Measurements from ENCODE around the gene FAM131A.

Gene FAM131A

GRCh38 chr3:184357248-184358123, 20.1 kb downstream of the FAM131A start:
- Histone ChIP-seq H3K36me3 (ENCODE audit: low read length) (no peaks in the 10 kb centered on the region), H3K9me2 (replicated peaks; ENCODE audit: insufficient read depth, low read length) (no peaks in the 10 kb centered on the region), H3F3A (ENCODE audit: insufficient read depth) (no peaks in the 10 kb centered on the region), H3K9ac (ENCODE audit: low read length) (no peak overlapping the region), H2AFZ (ENCODE audit: low read depth, low read length, severe bottlenecking) (no peak overlapping the region), H4K20me1 (ENCODE audit: low read depth, low read length) (no peaks in the 10 kb centered on the region), H3K4me3 (ENCODE audit: insufficient read depth, low read length, poor library complexity, severe bottlenecking) (no peak overlapping the region), H3K79me2 (ENCODE audit: insufficient read depth, low read length) (no peaks in the 10 kb centered on the region; the same call in 1 of the 2 replicates), H3K27me3 (ENCODE audit: low read length) (no peaks in the 10 kb centered on the region), H3K9me3 (ENCODE audit: insufficient read depth, low read length) (no peaks in the 10 kb centered on the region), H3K4me2 (ENCODE audit: low read depth, low read length, poor library complexity, severe bottlenecking) (no peak overlapping the region), H3K27ac (ENCODE audit: low read depth, low read length) (no peak overlapping the region)
- TF ChIP-seq, protein P1, sequence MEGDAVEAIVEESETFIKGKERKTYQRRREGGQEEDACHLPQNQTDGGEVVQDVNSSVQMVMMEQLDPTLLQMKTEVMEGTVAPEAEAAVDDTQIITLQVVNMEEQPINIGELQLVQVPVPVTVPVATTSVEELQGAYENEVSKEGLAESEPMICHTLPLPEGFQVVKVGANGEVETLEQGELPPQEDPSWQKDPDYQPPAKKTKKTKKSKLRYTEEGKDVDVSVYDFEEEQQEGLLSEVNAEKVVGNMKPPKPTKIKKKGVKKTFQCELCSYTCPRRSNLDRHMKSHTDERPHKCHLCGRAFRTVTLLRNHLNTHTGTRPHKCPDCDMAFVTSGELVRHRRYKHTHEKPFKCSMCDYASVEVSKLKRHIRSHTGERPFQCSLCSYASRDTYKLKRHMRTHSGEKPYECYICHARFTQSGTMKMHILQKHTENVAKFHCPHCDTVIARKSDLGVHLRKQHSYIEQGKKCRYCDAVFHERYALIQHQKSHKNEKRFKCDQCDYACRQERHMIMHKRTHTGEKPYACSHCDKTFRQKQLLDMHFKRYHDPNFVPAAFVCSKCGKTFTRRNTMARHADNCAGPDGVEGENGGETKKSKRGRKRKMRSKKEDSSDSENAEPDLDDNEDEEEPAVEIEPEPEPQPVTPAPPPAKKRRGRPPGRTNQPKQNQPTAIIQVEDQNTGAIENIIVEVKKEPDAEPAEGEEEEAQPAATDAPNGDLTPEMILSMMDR (IDR thresholded peaks at IDR 0.05; ENCODE audit: insufficient read depth, low read length, poor library complexity, severe bottlenecking): no peak
- TF ChIP-seq EZH2phosphoT487 (conservative IDR thresholded peaks at IDR 0.05; ENCODE audit: low read length): no peak

- Histone ChIP-seq H3K4me2 (ENCODE audit: low read depth, low read length, poor library complexity, severe bottlenecking) (no peak overlapping the region), H3K79me2 (ENCODE audit: insufficient read depth, low read length) (no peaks in the 10 kb centered on the region; the same call in 1 of the 2 replicates), H3F3A (ENCODE audit: insufficient read depth) (no peaks in the 10 kb centered on the region), H3K27ac (ENCODE audit: low read depth, low read length) (no peak overlapping the region), H3K9ac (ENCODE audit: low read length) (no peak overlapping the region), H3K9me3 (ENCODE audit: insufficient read depth, low read length) (no peaks in the 10 kb centered on the region), H3K9me2 (replicated peaks; ENCODE audit: insufficient read depth, low read length) (no peaks in the 10 kb centered on the region), H3K36me3 (ENCODE audit: low read length) (no peaks in the 10 kb centered on the region), H4K20me1 (ENCODE audit: low read depth, low read length) (no peaks in the 10 kb centered on the region), H2AFZ (ENCODE audit: low read depth, low read length, severe bottlenecking) (no peak overlapping the region), H3K4me3 (ENCODE audit: insufficient read depth, low read length, poor library complexity, severe bottlenecking) (no peak overlapping the region), H3K27me3 (ENCODE audit: low read length) (no peaks in the 10 kb centered on the region)
- TF ChIP-seq EZH2phosphoT487 (conservative IDR thresholded peaks at IDR 0.05; ENCODE audit: low read length): no peak
- TF ChIP-seq, protein P1 (IDR thresholded peaks at IDR 0.05; ENCODE audit: insufficient read depth, low read length, poor library complexity, severe bottlenecking): no peak
These were observed 20.8 kb downstream of the FAM131A start for GRCh38 chr3:184358124-184358767.

DNA sequence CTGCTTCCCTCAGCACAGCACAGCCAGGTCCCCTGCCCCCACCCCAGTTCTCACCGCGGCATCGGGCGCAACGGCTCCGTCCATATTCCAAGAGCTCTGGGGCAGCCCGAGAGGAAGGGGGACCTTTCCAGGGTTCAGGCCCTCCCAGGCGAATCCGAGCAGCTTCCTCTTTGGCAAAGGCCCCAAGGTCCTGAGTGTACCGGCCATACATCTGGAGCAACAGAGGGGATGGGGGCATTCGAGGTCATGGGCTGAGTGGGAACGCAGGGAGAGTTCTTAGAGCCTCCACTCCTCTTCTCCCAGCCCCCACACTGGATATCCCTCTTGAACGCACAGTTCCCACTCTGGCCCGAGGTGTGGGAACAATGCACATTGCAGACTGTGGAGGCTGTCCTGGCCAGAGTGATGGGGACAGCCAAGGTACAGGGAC, 21.5 kb downstream of the FAM131A start:
- Histone ChIP-seq H3K27me3 (ENCODE audit: low read length) (no peaks in the 10 kb centered on the region), H3K4me3 (ENCODE audit: insufficient read depth, low read length, poor library complexity, severe bottlenecking) (no peak overlapping the region), H3K9ac (ENCODE audit: low read length) (no peak overlapping the region), H3K4me2 (ENCODE audit: low read depth, low read length, poor library complexity, severe bottlenecking) (no peak overlapping the region), H3K79me2 (ENCODE audit: insufficient read depth, low read length) (peaks cover 6% of the 10 kb centered on the region), H3K9me3 (ENCODE audit: insufficient read depth, low read length) (no peaks in the 10 kb centered on the region), H3K9me2 (replicated peaks; ENCODE audit: insufficient read depth, low read length) (no peaks in the 10 kb centered on the region), H4K20me1 (ENCODE audit: low read depth, low read length) (no peaks in the 10 kb centered on the region), H3F3A (ENCODE audit: insufficient read depth) (no peaks in the 10 kb centered on the region), H3K27ac (ENCODE audit: low read depth, low read length) (no peak overlapping the region), H2AFZ (ENCODE audit: low read depth, low read length, severe bottlenecking) (no peak overlapping the region), H3K36me3 (ENCODE audit: low read length) (no peaks in the 10 kb centered on the region)
- TF ChIP-seq, protein P1 (IDR thresholded peaks at IDR 0.05; ENCODE audit: insufficient read depth, low read length, poor library complexity, severe bottlenecking): no peak
- TF ChIP-seq EZH2phosphoT487 (conservative IDR thresholded peaks at IDR 0.05; ENCODE audit: low read length): no peak

Data from SU-DHL-6 (cell line).